ENCODE data around the gene ILDR2.

ILDR2 gene

DNA sequence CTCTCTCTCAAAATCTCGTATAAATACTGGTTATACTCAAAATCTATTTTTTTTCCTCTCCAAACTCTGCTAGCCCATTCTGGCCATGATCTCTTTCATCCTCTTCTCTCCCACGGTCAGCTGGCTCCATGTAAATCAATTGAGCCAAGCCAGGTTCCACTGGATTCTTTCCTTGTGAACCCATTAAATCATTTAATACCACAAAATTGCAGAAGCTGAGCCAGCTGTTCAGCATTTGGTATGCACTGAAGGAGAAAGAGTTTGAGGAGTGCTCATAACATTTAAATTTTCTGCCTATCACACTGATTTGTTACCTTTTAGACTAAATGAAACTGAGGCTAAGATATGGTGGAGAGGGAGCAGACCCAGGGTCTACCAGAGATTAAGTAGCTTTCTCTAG is 70.2 kb downstream of the ILDR2 start:
- Histone ChIP-seq H3K27me3 (ENCODE audit: control insufficient read depth in 1 of 2, insufficient read depth in 2 of 2, low read length in 2 of 2) (no peaks in the 10 kb centered on the region), H3K4me1 (ENCODE audit: insufficient read depth, low read length) (peaks cover 40% of the 10 kb centered on the region), H3K27ac (ENCODE audit: low read depth, low read length) (peak overlapping the region; percentile 36), H3K9me3 (ENCODE audit: low read length) (no peaks in the 10 kb centered on the region), H3K4me3 (ENCODE audit: low read depth in 1 of 2, low read length in 2 of 2) (no peak overlapping the region), H3K9ac (ENCODE audit: low read length) (no peak overlapping the region), H3K36me3 (ENCODE audit: insufficient read depth, low read length) (no peaks in the 10 kb centered on the region)

DNA sequence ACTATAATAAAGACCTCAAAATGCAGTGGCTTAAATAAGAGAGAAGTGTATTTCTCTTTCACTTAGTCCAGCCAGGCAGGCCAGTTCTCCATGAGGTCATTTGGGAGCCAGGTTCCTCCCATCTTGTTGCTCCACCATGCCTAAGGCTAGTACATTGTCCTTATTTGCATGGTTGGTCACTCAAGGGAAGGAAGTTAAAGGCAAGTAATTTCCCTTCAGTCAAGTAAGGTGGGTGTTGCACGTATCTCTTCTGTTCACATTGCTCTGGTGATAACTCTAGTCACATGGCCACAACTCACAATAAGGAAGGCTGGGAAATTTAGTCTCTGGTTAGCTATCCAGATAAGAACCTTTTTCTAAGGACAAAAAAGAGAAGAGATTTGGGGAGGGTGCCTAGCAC is 72.1 kb downstream of the ILDR2 start:
- Histone ChIP-seq H3K36me3 (ENCODE audit: insufficient read depth, low read length) (no peaks in the 10 kb centered on the region), H3K9me3 (ENCODE audit: low read length) (no peaks in the 10 kb centered on the region), H3K27ac (ENCODE audit: low read depth, low read length) (no peak overlapping the region), H3K27me3 (ENCODE audit: control insufficient read depth in 1 of 2, insufficient read depth in 2 of 2, low read length in 2 of 2) (no peaks in the 10 kb centered on the region), H3K4me1 (ENCODE audit: insufficient read depth, low read length) (peaks cover 40% of the 10 kb centered on the region), H3K4me3 (ENCODE audit: low read depth in 1 of 2, low read length in 2 of 2) (no peak overlapping the region), H3K9ac (ENCODE audit: low read length) (no peak overlapping the region)

DNA sequence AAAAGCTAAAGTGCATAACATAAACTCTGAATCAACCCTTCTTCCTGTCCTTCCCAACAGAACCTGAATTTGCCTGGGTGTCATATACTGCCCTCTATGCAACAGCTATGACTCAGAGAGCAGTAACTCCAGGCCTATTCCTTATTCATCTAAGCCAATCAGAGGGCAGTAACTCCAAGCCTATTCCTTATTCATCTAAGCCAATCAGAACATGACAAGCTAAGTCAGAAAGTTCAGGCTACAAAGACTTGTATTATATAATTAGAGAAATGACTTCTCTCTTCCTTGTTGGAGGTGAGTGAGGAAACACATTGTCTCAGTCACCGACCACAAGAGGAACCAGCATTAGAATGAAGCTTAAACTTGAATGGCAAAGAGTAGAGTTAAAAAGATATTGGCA is 73.1 kb downstream of the ILDR2 start:
- Histone ChIP-seq H3K4me3 (ENCODE audit: low read depth in 1 of 2, low read length in 2 of 2) (no peak overlapping the region), H3K36me3 (ENCODE audit: insufficient read depth, low read length) (no peaks in the 10 kb centered on the region), H3K9ac (ENCODE audit: low read length) (no peak overlapping the region), H3K27me3 (ENCODE audit: control insufficient read depth in 1 of 2, insufficient read depth in 2 of 2, low read length in 2 of 2) (no peaks in the 10 kb centered on the region), H3K9me3 (ENCODE audit: low read length) (no peaks in the 10 kb centered on the region), H3K27ac (ENCODE audit: low read depth, low read length) (no peak overlapping the region), H3K4me1 (ENCODE audit: insufficient read depth, low read length) (peaks cover 40% of the 10 kb centered on the region)

DNA sequence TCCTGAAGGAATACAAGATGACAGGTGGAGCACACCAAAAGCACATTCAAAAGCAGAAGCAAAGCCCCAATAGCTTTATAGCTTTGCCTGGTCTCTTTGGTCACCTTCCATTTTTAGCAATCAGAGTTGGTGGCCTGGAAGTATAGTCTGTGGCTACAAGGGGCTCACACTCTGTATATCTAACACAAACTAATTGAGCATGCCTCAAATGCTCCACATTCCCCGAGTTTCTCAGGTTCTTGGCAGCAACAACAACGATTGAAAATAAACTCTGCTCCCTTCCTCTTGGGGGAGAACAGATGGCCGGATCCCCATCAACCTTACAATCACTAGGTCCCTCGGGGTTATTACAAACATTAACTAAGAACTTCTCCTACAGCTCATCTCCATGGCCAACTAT is 74.4 kb downstream of the ILDR2 start:
- no peak overlapping the region for H3K27ac ChIP-seq (ENCODE audit: low read depth, low read length)
- H3K36me3 ChIP-seq (ENCODE audit: insufficient read depth, low read length), result no peaks in the 10 kb centered on the region
- H3K9ac ChIP-seq (ENCODE audit: low read length), result no peak overlapping the region
- peaks cover 28% of the 10 kb centered on the region for H3K4me1 ChIP-seq (ENCODE audit: insufficient read depth, low read length)
- H3K4me3 ChIP-seq (ENCODE audit: low read depth in 1 of 2, low read length in 2 of 2), result no peak overlapping the region
- no peaks in the 10 kb centered on the region for H3K9me3 ChIP-seq (ENCODE audit: low read length)
- no peaks in the 10 kb centered on the region for H3K27me3 ChIP-seq (ENCODE audit: control insufficient read depth in 1 of 2, insufficient read depth in 2 of 2, low read length in 2 of 2)

DNA sequence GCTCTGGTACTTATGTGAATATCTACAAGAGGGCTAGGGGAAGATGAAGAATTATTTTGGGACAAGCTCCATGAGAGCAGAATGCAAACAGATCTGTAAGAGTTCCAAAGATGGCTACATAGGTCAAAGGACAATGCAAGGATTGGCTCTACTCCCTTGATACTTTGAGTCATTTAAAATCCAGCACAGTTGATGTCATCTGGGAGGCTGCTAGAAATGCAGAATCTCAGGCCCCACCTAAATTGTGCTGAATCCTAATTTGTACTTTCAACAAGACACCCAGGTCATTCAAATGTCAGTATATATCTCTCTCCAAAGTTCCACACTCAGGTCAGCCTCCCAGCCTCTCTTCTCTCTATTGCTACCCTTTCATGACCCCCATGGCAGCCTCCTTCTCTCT is 75.6 kb downstream of the ILDR2 start:
- no peak overlapping the region for H3K9ac ChIP-seq (ENCODE audit: low read length)
- H3K4me1 ChIP-seq (ENCODE audit: insufficient read depth, low read length), result peaks cover 15% of the 10 kb centered on the region
- no peaks in the 10 kb centered on the region for H3K9me3 ChIP-seq (ENCODE audit: low read length)

DNA sequence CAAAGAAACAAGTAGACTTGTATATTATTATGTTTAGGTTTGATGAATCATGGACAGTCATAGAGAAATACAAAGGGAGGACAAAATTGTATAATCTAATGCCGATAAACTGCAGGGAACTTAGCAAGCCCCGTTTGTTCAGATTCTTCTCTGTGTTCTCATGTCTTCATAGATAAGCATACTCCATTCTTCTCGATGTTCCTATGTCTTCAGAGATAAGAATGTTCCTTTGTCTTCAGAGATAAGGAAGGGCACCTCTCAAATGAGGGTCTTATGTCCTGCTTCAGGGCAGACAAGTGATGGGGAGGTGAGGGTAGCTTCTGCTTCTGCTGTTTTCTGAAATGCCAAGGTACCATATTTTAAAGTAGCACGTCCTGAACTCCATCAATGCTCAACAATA is 79.6 kb downstream of the ILDR2 start:
- Histone ChIP-seq H3K9ac (ENCODE audit: low read length) (no peak overlapping the region), H3K27ac (ENCODE audit: low read depth, low read length) (no peak overlapping the region), H3K9me3 (ENCODE audit: low read length) (no peaks in the 10 kb centered on the region), H3K4me1 (ENCODE audit: insufficient read depth, low read length) (peaks cover 14% of the 10 kb centered on the region), H3K36me3 (ENCODE audit: insufficient read depth, low read length) (no peaks in the 10 kb centered on the region), H3K4me3 (ENCODE audit: low read depth in 1 of 2, low read length in 2 of 2) (no peak overlapping the region), H3K27me3 (ENCODE audit: control insufficient read depth in 1 of 2, insufficient read depth in 2 of 2, low read length in 2 of 2) (no peaks in the 10 kb centered on the region)

More for the DNA sequence above, 75.6 kb downstream of the ILDR2 start:
- Histone ChIP-seq H3K27ac (ENCODE audit: low read depth, low read length) (no peak overlapping the region), H3K36me3 (ENCODE audit: insufficient read depth, low read length) (no peaks in the 10 kb centered on the region), H3K4me3 (ENCODE audit: low read depth in 1 of 2, low read length in 2 of 2) (no peak overlapping the region), H3K27me3 (ENCODE audit: control insufficient read depth in 1 of 2, insufficient read depth in 2 of 2, low read length in 2 of 2) (no peaks in the 10 kb centered on the region)

DNA sequence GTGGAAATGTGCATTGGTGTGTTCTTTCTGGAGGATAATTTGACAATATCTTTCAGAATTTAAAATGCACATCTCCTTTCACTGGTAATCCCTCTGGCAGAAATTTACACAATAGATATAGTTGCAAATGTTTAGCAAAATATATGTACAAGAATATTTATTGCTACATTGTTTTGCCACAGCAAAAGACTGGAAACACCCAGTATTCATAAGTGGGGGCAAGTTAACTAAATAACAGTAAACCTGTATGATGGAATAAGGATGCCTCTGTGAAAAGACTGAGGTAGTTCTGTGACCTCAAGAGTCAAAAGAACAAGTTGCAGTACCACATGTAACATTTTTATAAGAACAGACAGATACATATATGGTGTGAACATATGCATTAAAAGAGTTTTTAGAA is 85.6 kb downstream of the ILDR2 start:
- Histone ChIP-seq H3K36me3 (ENCODE audit: insufficient read depth, low read length) (no peaks in the 10 kb centered on the region), H3K9me3 (ENCODE audit: low read length) (no peaks in the 10 kb centered on the region), H3K27ac (ENCODE audit: low read depth, low read length) (no peak overlapping the region), H3K4me3 (ENCODE audit: low read depth in 1 of 2, low read length in 2 of 2) (no peak overlapping the region), H3K4me1 (ENCODE audit: insufficient read depth, low read length) (peaks cover 35% of the 10 kb centered on the region), H3K9ac (ENCODE audit: low read length) (no peak overlapping the region), H3K27me3 (ENCODE audit: control insufficient read depth in 1 of 2, insufficient read depth in 2 of 2, low read length in 2 of 2) (no peaks in the 10 kb centered on the region)

DNA sequence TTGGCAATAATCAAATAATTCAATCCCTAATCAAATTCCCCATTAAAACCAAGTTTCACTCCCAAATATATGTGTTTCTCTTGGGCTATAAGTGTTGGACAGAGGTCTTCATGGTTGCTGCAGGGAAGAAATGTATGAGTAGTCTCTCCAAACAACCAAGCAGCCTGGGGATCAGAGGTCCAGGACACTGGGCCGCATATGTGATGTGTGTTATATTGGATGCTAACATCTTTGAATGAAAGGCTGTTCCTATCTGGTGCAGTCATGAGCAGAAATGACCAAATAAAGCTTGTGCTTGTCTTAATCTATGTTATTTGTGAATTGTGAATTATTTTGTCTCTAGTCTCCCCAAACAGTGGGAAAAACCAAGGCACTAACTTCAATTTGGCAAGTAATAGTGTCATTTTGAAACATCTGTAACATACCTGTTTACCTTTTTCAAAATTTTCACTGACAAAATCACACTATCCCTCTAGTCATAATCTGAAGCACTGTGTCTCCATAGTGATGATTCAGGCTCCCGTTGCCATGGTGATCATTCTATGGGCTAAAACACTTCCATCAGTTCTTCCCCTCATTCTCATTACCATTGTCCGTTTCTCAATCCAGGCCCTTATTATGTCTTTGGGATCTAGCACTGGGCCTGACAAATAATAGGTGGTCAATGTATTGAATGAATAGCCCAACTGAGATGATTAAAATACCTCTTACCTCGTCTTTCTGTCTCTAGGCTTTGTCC is 86.8 kb downstream of the ILDR2 start:
- Histone ChIP-seq H3K9ac (ENCODE audit: low read length) (no peak overlapping the region), H3K9me3 (ENCODE audit: low read length) (no peaks in the 10 kb centered on the region), H3K4me1 (ENCODE audit: insufficient read depth, low read length) (peaks cover 36% of the 10 kb centered on the region), H3K36me3 (ENCODE audit: insufficient read depth, low read length) (no peaks in the 10 kb centered on the region), H3K27me3 (ENCODE audit: control insufficient read depth in 1 of 2, insufficient read depth in 2 of 2, low read length in 2 of 2) (no peaks in the 10 kb centered on the region), H3K4me3 (ENCODE audit: low read depth in 1 of 2, low read length in 2 of 2) (no peak overlapping the region), H3K27ac (ENCODE audit: low read depth, low read length) (no peak overlapping the region)

DNA sequence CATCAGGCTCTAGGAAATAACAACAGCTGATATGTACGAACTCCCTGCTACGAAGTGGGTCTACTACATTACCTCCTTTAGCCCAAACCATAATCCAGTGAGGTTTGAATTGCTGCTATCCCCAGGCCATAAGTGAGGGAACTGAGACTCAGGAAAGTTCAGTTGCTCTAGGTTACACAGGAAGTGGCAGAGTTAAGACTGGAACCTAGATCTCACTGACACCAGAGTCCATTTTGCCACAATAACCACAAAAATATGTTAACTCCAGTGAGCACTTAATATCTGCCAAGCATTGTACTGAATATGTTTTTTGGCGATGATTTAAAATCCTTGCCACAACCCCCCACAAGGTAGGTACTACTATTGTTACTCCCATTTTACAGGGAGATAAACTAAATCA is 90.4 kb downstream of the ILDR2 start:
- Histone ChIP-seq H3K4me1 (ENCODE audit: insufficient read depth, low read length) (peaks cover 26% of the 10 kb centered on the region), H3K36me3 (ENCODE audit: insufficient read depth, low read length) (no peaks in the 10 kb centered on the region), H3K27me3 (ENCODE audit: control insufficient read depth in 1 of 2, insufficient read depth in 2 of 2, low read length in 2 of 2) (no peaks in the 10 kb centered on the region), H3K4me3 (ENCODE audit: low read depth in 1 of 2, low read length in 2 of 2) (no peak overlapping the region), H3K9me3 (ENCODE audit: low read length) (no peaks in the 10 kb centered on the region), H3K27ac (ENCODE audit: low read depth, low read length) (no peak overlapping the region), H3K9ac (ENCODE audit: low read length) (no peak overlapping the region)

DNA sequence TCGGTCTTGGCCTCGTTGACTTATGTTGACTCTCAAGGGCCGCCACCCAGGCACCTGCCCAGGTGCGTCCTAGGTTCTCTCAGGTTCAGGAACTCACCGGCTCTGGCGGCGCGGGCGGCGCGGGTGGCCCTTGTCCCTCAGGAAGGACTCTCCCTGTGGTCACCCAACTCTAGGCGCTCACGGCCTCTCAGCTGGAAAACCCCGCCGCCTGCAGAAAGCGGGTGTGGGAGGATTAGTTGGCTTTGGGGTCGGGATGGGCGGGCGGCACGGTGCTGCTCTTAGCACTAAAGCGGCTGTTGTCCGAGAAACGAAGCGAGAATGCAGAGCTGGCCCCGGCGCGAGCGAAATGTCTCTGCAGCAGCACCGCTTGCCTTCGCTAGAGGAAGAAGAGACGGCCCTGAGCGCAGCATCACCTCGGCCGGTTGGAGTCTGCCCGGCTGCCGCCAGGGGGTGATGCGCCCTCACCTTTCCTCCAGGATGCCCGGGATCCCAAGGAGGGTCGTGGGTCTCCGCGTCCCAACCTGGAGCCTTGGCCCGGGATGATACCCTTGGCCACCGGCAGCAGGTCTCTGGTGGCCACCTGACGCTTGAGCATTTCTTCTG is 91.2 kb downstream of the ILDR2 start:
- peak overlapping the region; percentile 12 to 47 for H3K4me3 ChIP-seq (ENCODE audit: low read depth in 1 of 2, low read length in 2 of 2)
- peaks cover 26% of the 10 kb centered on the region for H3K4me1 ChIP-seq (ENCODE audit: insufficient read depth, low read length)
- H3K9ac ChIP-seq (ENCODE audit: low read length), result no peak overlapping the region
- H3K27ac ChIP-seq (ENCODE audit: low read depth, low read length), result no peak overlapping the region
- no peaks in the 10 kb centered on the region for H3K27me3 ChIP-seq (ENCODE audit: control insufficient read depth in 1 of 2, insufficient read depth in 2 of 2, low read length in 2 of 2)
- no peaks in the 10 kb centered on the region for H3K36me3 ChIP-seq (ENCODE audit: insufficient read depth, low read length)
- no peaks in the 10 kb centered on the region for H3K9me3 ChIP-seq (ENCODE audit: low read length)

DNA sequence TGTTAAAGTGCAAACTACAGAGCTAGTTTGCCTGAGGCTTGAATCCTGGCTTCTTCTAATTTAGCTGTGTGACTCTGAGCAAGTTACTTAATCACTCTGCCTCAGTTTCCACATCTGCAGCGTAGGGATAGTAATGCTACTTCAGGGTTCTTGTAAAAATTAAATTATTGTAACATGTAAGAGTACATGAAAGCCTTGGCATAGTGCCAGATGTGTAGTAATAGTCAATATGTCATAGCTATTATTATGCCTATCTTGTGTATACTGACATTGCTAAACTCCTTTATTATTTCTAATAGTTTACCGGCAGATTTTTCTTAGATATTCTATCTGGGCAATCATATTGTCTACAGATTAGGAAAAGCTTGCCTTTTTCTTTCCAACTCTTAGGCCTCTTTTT is 92.4 kb downstream of the ILDR2 start:
- Histone ChIP-seq H3K4me1 (ENCODE audit: insufficient read depth, low read length) (peaks cover 26% of the 10 kb centered on the region), H3K36me3 (ENCODE audit: insufficient read depth, low read length) (no peaks in the 10 kb centered on the region), H3K9me3 (ENCODE audit: low read length) (no peaks in the 10 kb centered on the region)

More for the DNA sequence above, 92.4 kb downstream of the ILDR2 start:
- Histone ChIP-seq H3K27me3 (ENCODE audit: control insufficient read depth in 1 of 2, insufficient read depth in 2 of 2, low read length in 2 of 2) (no peaks in the 10 kb centered on the region), H3K9ac (ENCODE audit: low read length) (no peak overlapping the region), H3K27ac (ENCODE audit: low read depth, low read length) (no peak overlapping the region), H3K4me3 (ENCODE audit: low read depth in 1 of 2, low read length in 2 of 2) (no peak overlapping the region)

Measured in muscle layer of colon (tissue), 2 donors.